Mucosa of rectum (tissue), 2 donors: ENCODE results near the gene PICALM.

Experiments used
- H3K27ac ChIP-seq, 2 donors: one replicate each; pipeline ENCODE4 v1.7.0; 2013; ENCODE audit warnings: inconsistent platforms in 2 of 2, low read depth in 2 of 2, low read length in 2 of 2
- H3K27me3 ChIP-seq, 2 donors: one replicate each; pipeline ENCODE4 v1.7.0; 2013; ENCODE audit warnings: low read length in 2 of 2; ENCODE audit not compliant: control insufficient read depth in 2 of 2, insufficient read depth in 2 of 2
- H3K36me3 ChIP-seq, 2 donors: one replicate each; pipeline ENCODE4 v1.7.0; 2013; ENCODE audit warnings: low read length in 2 of 2; ENCODE audit not compliant: control insufficient read depth in 2 of 2, insufficient read depth in 2 of 2
- H3K4me1 ChIP-seq, 2 donors: one replicate each; pipeline ENCODE4 v1.7.0; 2013; ENCODE audit warnings: low read length in 2 of 2, mild to moderate bottlenecking in 1 of 2; ENCODE audit not compliant: control insufficient read depth in 2 of 2, insufficient read depth in 2 of 2
- H3K4me3 ChIP-seq, 2 donors: one replicate each; pipeline ENCODE4 v1.7.0; 2013; ENCODE audit warnings: low read length in 2 of 2
- H3K9ac ChIP-seq, 2 donors: one replicate each; pipeline ENCODE4 v1.7.0; 2013; ENCODE audit warnings: low read length in 2 of 2, low read depth in 1 of 2, mild to moderate bottlenecking in 1 of 2
- H3K9me3 ChIP-seq, 2 donors: one replicate each; pipeline ENCODE4 v1.7.0; 2013; ENCODE audit warnings: low read length in 2 of 2; ENCODE audit not compliant: control insufficient read depth in 2 of 2
- donor health status: healthy.
- donor health status: Normal muscosa, but diverticular disease.

The PICALM gene

GRCh38 chr11:86087256-86087655 lies 18.4 kb upstream of the PICALM start:
- Histone ChIP-seq H3K27me3 (no peaks in the 10 kb centered on the region), H3K9me3 (no peaks in the 10 kb centered on the region), H3K4me1 (no peaks in the 10 kb centered on the region), H3K36me3 (no peaks in the 10 kb centered on the region), H3K4me3 (no peak overlapping the region), H3K27ac (no peak overlapping the region), H3K9ac (no peak overlapping the region)

DNA sequence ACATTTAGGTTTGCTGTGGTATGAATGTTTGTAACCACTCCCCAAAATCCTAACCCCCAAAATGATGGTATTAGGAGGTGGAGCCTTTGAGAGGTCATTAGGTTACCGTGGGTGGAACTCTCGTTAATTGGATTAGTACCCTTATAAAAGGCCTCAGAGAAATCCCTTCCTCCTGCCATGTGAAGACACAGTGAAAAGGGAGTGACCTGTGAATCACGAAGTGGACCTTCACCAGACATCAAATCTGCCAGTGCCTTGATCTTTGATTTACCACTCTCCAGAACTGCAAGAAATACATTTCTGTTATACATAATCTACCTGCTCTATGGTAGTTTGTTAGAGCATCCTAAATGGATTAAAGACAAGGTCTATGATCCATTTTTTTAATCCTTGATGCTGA lies 12.6 kb upstream of the PICALM start:
- Histone ChIP-seq H3K4me1 (no peaks in the 10 kb centered on the region), H3K27me3 (no peaks in the 10 kb centered on the region), H3K9me3 (no peaks in the 10 kb centered on the region), H3K36me3 (no peaks in the 10 kb centered on the region), H3K27ac (no peak overlapping the region), H3K9ac (no peak overlapping the region), H3K4me3 (no peak overlapping the region)

- H3K27me3 ChIP-seq = no peaks in the 10 kb centered on the region
- H3K27ac ChIP-seq = no peak overlapping the region
- H3K4me3 ChIP-seq = no peak overlapping the region
- H3K36me3 ChIP-seq = no peaks in the 10 kb centered on the region
- H3K4me1 ChIP-seq = no peaks in the 10 kb centered on the region
- no peaks in the 10 kb centered on the region for H3K9me3 ChIP-seq
- no peak overlapping the region for H3K9ac ChIP-seq
Observed at GRCh38 chr11:86079421-86079820, 10.5 kb upstream of the PICALM start.

GRCh38 chr11:86073948-86074347 lies 5.1 kb upstream of the PICALM start:
- no peak overlapping the region for H3K4me3 ChIP-seq
- H3K4me1 ChIP-seq = peaks cover 6% of the 10 kb centered on the region in 2 donors
- H3K27me3 ChIP-seq = no peaks in the 10 kb centered on the region
- H3K9ac ChIP-seq = no peak overlapping the region
- H3K27ac ChIP-seq = no peak overlapping the region
- no peaks in the 10 kb centered on the region for H3K9me3 ChIP-seq
- no peaks in the 10 kb centered on the region for H3K36me3 ChIP-seq

DNA sequence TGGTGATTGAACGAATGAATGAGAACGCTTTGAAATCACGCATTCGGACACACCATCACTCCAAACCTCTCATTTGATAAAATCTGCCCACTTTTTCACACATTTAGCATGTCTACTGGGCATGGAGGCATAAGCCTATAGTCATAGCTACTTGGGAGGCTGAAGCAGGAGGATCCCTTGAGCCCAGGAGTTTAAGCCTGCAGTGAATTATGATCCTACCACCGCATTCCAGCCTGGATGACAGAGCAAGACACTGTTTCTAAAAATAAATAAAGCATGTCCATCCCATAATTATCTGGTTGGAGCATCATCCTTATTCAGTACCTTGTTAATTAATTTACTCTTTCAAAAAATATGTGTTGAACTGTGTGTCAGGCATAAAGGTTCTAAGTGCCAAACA lies 3.3 kb upstream of the PICALM start:
- Histone ChIP-seq H3K36me3 (no peaks in the 10 kb centered on the region), H3K9me3 (no peaks in the 10 kb centered on the region), H3K27me3 (no peaks in the 10 kb centered on the region), H3K9ac (no peak overlapping the region), H3K4me1 (peaks cover 6% of the 10 kb centered on the region in 2 donors), H3K27ac (no peak overlapping the region), H3K4me3 (no peak overlapping the region)

- Histone ChIP-seq H3K27me3 (no peaks in the 10 kb centered on the region), H3K9ac (peak overlapping the region in 1 of 2 donors; percentile 71), H3K4me3 (peak overlapping the region; percentile 63 to 79), H3K9me3 (no peaks in the 10 kb centered on the region), H3K27ac (peak overlapping the region; percentile 92 to 97), H3K4me1 (peaks cover 16% of the 10 kb centered on the region in 2 donors), H3K36me3 (no peaks in the 10 kb centered on the region)
Observed at GRCh38 chr11:86070142-86071056, 1.5 kb upstream of the PICALM start.

DNA sequence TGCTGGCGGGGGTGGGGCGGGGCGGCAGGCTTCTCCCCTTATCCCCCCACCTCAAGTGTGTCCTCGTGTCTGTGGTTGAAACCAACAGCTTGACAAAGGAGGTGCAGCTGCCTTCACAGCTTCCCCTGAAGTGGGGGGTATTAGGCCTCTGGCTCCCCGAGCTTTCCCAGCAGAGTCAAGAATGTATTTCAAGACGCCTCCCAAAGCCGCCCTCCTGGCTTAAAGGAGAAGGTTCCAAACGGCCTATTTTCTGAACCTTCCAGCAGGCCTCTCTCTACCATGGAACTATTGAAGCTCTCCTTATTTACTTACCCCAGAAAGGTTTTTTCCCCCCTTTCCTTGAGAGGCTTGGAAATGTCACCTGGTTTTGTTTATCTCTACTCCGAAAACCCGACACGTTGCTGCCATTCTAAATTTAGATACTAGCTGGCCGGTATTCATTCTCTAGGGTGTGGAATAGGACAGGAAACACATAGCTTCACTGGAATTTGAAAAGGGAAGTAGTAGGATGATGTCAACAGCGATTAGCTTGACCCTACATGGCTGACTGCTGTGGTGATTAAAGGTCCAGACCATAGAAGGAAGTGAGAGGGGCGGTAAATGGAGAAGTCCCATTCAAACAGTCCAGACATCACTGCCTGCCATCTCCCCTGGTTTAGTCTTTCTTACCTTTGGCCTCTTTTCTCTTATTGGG lies 671 bp upstream of the PICALM start:
- Histone ChIP-seq H3K36me3 (no peaks in the 10 kb centered on the region), H3K4me3 (peak overlapping the region; percentile 63 to 79), H3K4me1 (peaks cover 16 to 17% of the 10 kb centered on the region in 2 donors), H3K9ac (peak overlapping the region; percentile 71 to 80), H3K27ac (peak overlapping the region; percentile 92 to 97), H3K9me3 (no peaks in the 10 kb centered on the region), H3K27me3 (no peaks in the 10 kb centered on the region)

DNA sequence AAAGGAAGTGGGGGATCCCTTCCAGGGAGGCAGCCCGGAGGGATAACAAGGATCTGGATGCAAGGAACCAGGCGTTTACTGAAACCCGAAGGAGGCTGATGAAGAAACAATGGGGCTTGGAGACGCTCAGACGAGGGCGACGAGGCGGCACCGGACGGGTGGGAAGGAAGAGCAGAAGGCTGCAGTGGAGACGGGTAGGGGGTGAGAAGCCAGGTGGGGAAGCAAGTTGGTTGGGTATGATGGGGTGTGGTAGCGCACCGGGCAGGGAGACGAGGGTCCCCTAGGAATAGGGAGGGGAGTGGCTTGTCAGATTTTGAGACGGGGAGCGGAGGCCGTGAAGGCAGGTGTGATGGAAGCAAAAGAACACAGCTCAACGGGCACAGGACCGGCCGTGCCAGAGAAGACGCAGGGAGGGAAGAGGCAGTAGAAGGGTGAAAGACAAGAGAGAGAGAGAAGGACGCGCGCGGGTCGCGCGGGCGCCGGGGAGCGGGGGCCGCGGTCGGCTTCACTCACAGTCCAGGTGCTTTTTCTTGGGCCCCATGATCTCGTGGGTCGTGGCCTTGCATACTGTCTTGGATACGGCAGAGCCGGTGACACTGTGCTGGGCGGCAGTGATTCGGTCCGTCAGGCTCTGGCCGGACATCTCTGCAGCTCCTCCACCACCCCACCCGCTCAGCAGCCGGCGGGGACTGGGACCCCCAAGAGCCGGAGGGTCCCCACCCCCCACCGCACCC lies 579 bp downstream of the PICALM start:
- peak overlapping the region; percentile 97 to 98 for H3K9ac ChIP-seq
- H3K36me3 ChIP-seq = no peaks in the 10 kb centered on the region
- no peaks in the 10 kb centered on the region for H3K27me3 ChIP-seq
- H3K4me1 ChIP-seq = peaks cover 16 to 21% of the 10 kb centered on the region in 2 donors
- H3K9me3 ChIP-seq = no peaks in the 10 kb centered on the region
- peak overlapping the region; percentile 93 to 97 for H3K27ac ChIP-seq
- H3K4me3 ChIP-seq = peak overlapping the region; percentile 97 to 98

GRCh38 chr11:86067851-86068137 lies 1.1 kb downstream of the PICALM start:
- Histone ChIP-seq H3K4me3 (peak overlapping the region; percentile 97 to 98), H3K9ac (peak overlapping the region; percentile 97 to 98), H3K27ac (peak overlapping the region; percentile 93 to 97), H3K4me1 (peaks cover 16 to 21% of the 10 kb centered on the region in 2 donors), H3K36me3 (no peaks in the 10 kb centered on the region), H3K27me3 (no peaks in the 10 kb centered on the region), H3K9me3 (no peaks in the 10 kb centered on the region)
